Astrocyte (in vitro differentiated cells and primary cell): ENCODE results near the gene ZER1. TPM values are rescaled to one million over a fixed set of nuclear protein-coding genes. Genes with fewer than 3 reads are reported as not detected.

Source experiments
- DNase-seq: peaks from one replicate; pipeline ENCODE4 v3.0.0-alpha.2; 2010; ENCODE audit warnings: low read depth
- FAIRE-seq: peaks from 2 replicates; lab custom pipeline; 2011; peaks lifted over from hg19 to GRCh38; lab: Jason Lieb, UNC
- H2AFZ ChIP-seq: 2 replicates; pipeline ENCODE4 v1.6.0; 2012; ENCODE audit warnings: low read depth, low read length, inconsistent platforms
- H3K27ac ChIP-seq: 2 replicates; pipeline ENCODE4 v1.5.1; 2011; ENCODE audit warnings: low read depth, low read length, inconsistent platforms
- H3K27me3 ChIP-seq: 2 replicates; pipeline ENCODE4 v1.6.0; 2011; ENCODE audit warnings: low read length, inconsistent platforms; ENCODE audit not compliant: insufficient read depth
- H3K36me3 ChIP-seq: 2 replicates; pipeline ENCODE4 v1.5.1; 2011; ENCODE audit warnings: low read length, inconsistent platforms; ENCODE audit not compliant: insufficient read depth
- H3K4me1 ChIP-seq: 2 replicates; pipeline ENCODE4 v1.5.1; 2011; ENCODE audit warnings: low read length, inconsistent platforms; ENCODE audit not compliant: insufficient read depth
- H3K4me2 ChIP-seq: 2 replicates; pipeline ENCODE4 v1.6.0; 2012; ENCODE audit warnings: low read length, inconsistent platforms
- H3K4me3 ChIP-seq: 2 replicates; pipeline ENCODE4 v1.5.1; 2011; ENCODE audit warnings: low read depth, mild to moderate bottlenecking, low read length, inconsistent platforms; ENCODE audit not compliant: insufficient read depth
- H3K79me2 ChIP-seq: 2 replicates; pipeline ENCODE4 v1.6.0; 2012; ENCODE audit warnings: mild to moderate bottlenecking, low read length, inconsistent platforms; ENCODE audit not compliant: insufficient read depth
- H3K9ac ChIP-seq: 2 replicates; pipeline ENCODE4 v1.6.0; 2012; ENCODE audit warnings: mild to moderate bottlenecking, low read length, inconsistent platforms
- H3K9me3 ChIP-seq: 2 replicates; pipeline ENCODE4 v1.5.1; 2012; ENCODE audit warnings: low read depth, mild to moderate bottlenecking, low read length, inconsistent platforms; ENCODE audit not compliant: insufficient read depth
- H4K20me1 ChIP-seq: 2 replicates; pipeline ENCODE4 v1.6.0; 2012; ENCODE audit warnings: low read length, inconsistent platforms; ENCODE audit not compliant: insufficient read depth
- H3K27ac Mint-ChIP-seq: one replicate; pipeline ENCODE4 v1.8.0; 2021; ENCODE audit warnings: mild to moderate bottlenecking, mixed read lengths; ENCODE audit not compliant: unreplicated experiment
- H3K27me3 Mint-ChIP-seq: one replicate; pipeline ENCODE4 v1.8.0; 2021; ENCODE audit warnings: low read depth, mixed read lengths; ENCODE audit not compliant: unreplicated experiment
- H3K36me3 Mint-ChIP-seq: one replicate; pipeline ENCODE4 v1.8.0; 2021; ENCODE audit warnings: low read depth, mixed read lengths; ENCODE audit not compliant: unreplicated experiment
- H3K4me1 Mint-ChIP-seq: one replicate; pipeline ENCODE4 v1.8.0; 2021; ENCODE audit warnings: low read depth, mixed read lengths; ENCODE audit not compliant: unreplicated experiment
- H3K4me3 Mint-ChIP-seq: one replicate; pipeline ENCODE4 v1.8.0; 2021; ENCODE audit warnings: mild to moderate bottlenecking, moderate library complexity, mixed read lengths; ENCODE audit not compliant: unreplicated experiment
- H3K9me3 Mint-ChIP-seq: one replicate; pipeline ENCODE4 v1.8.0; 2021; ENCODE audit warnings: mild to moderate bottlenecking, mixed read lengths; ENCODE audit not compliant: unreplicated experiment
- EZH2 ChIP-seq: IDR thresholded peaks from 2 replicates; pipeline ENCODE4 v1.6.1; 2012; ENCODE audit warnings: mild to moderate bottlenecking, low read length, inconsistent platforms; ENCODE audit not compliant: insufficient read depth
- total RNA-seq: library from RNA; stranded (reverse); gene quantifications from 2 replicates; pipeline ENCODE4 v1.2.1, GENCODE V29; 2021
- TF ChIP-seq, protein P1 (sequence below): IDR thresholded peaks from 2 replicates; pipeline ENCODE4 v1.5.1; 2011; ENCODE audit warnings: low read depth, mild to moderate bottlenecking, inconsistent platforms, low read length, moderate library complexity; ENCODE audit not compliant: insufficient read depth

The ZER1 gene
- total RNA-seq, 1 donor from 2014 or later, result 31.0 TPM

DNA sequence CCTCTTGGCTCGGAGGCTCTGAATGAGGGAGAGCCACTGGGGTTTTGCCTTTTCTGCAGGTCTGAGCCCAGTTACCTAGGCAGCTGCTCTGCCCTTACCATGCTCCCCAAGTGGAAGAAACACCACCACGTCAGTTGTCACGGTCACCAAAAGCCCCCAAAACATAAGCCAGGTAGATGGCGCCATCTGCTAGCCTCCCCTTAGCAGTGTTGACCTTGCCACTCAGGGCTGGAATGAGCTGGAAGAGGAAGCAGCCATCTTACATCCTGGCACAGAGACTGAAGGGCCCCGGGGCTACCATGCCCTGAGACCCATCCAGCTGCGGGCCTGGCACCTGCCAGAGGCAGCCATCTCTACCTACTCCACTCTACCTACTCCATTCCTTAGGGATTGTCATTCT, 7.4 kb downstream of the ZER1 start:
- Mint-ChIP-seq H3K4me1 (no peaks in the 10 kb centered on the region), H3K36me3 (peaks cover 6% of the 10 kb centered on the region), H3K27me3 (no peaks in the 10 kb centered on the region), H3K27ac (no peak overlapping the region), H3K4me3 (no peak overlapping the region), H3K9me3 (no peaks in the 10 kb centered on the region)
- TF ChIP-seq, protein P1, sequence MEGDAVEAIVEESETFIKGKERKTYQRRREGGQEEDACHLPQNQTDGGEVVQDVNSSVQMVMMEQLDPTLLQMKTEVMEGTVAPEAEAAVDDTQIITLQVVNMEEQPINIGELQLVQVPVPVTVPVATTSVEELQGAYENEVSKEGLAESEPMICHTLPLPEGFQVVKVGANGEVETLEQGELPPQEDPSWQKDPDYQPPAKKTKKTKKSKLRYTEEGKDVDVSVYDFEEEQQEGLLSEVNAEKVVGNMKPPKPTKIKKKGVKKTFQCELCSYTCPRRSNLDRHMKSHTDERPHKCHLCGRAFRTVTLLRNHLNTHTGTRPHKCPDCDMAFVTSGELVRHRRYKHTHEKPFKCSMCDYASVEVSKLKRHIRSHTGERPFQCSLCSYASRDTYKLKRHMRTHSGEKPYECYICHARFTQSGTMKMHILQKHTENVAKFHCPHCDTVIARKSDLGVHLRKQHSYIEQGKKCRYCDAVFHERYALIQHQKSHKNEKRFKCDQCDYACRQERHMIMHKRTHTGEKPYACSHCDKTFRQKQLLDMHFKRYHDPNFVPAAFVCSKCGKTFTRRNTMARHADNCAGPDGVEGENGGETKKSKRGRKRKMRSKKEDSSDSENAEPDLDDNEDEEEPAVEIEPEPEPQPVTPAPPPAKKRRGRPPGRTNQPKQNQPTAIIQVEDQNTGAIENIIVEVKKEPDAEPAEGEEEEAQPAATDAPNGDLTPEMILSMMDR, result no peak
- no peak for TF ChIP-seq EZH2
- H3K27me3 ChIP-seq, result no peaks in the 10 kb centered on the region
- H3K9ac ChIP-seq, result no peak overlapping the region
- H3K4me2 ChIP-seq, result no peak overlapping the region
- no peak for FAIRE-seq
- H3K4me1 ChIP-seq, result no peaks in the 10 kb centered on the region
- H3K36me3 ChIP-seq, result no peaks in the 10 kb centered on the region
- H3K79me2 ChIP-seq, result peaks cover 16% of the 10 kb centered on the region
- H3K27ac ChIP-seq, result no peak overlapping the region
- H4K20me1 ChIP-seq, result peaks cover 28% of the 10 kb centered on the region
- no peak overlapping the region for H2AFZ ChIP-seq
- no peak overlapping the region for H3K4me3 ChIP-seq
- DNase-seq, result no peak
- H3K9me3 ChIP-seq, result no peaks in the 10 kb centered on the region

DNA sequence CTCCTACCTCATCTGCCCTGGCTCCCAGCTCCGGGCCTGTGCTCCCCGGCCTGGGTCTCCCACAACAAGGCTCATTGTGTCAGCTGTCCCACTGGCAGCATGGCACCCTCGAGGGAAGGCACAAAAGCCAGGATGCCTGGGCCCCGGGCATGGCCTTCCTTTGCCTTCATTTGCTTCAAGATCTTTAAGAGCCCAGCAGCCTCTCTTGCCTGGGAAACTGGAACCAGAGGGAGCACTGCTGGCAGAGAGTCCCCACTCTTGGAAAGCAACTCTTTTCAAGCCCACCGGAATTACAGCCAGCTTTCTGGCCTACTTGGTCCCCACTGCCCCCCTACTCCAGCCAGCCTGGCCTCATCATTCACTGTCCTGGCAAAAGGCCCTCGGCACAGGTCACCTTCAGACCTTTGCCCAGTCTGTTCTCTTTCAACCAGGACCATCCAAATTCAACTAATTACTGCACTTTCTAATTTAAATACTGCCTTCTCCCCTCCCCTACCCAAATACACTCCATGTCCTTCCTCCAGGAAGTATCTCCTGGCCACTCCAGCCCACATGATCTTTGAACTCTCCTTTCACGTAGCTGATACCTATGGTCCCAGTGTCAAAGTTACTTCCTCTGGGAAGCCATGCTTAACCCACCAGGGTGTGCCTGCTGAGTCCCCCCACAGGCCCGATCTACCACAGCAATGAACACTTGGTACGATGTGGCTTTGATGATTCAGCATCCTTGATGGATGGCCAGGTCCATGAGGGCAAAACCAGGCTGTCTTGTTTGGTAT, 8.9 kb downstream of the ZER1 start:
- Mint-ChIP-seq H3K4me1 (no peaks in the 10 kb centered on the region), H3K27me3 (no peaks in the 10 kb centered on the region), H3K4me3 (peak overlapping the region; percentile 22), H3K9me3 (no peaks in the 10 kb centered on the region), H3K27ac (no peak overlapping the region), H3K36me3 (peaks cover 4% of the 10 kb centered on the region)
- Histone ChIP-seq H2AFZ (no peak overlapping the region), H4K20me1 (peaks cover 15% of the 10 kb centered on the region), H3K27ac (no peak overlapping the region), H3K36me3 (no peaks in the 10 kb centered on the region), H3K4me3 (no peak overlapping the region), H3K9ac (no peak overlapping the region), H3K4me2 (no peak overlapping the region), H3K9me3 (no peaks in the 10 kb centered on the region), H3K79me2 (peaks cover 4% of the 10 kb centered on the region), H3K27me3 (no peaks in the 10 kb centered on the region), H3K4me1 (no peaks in the 10 kb centered on the region)
- DNase-seq, result no peak
- FAIRE-seq, result no peak
- TF ChIP-seq EZH2, result no peak
- TF ChIP-seq, protein P1, result no peak

DNA sequence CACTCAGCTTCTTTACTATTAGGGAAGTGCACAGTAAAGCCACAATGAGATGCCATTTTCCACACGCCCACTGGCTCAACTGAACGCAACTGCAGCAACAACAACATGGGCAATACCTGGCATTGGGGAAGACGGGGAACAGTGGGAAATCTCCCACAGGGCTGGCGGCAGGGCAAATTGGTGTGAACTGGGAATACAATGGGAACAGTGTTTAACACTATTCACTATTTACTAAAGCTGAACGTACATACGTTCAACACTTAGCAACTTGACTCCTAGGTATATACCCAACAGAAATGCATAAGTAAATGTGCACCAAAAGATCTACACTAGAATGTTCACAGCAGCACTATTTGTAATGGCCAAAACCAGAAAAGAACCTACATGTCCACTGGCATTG, 14.1 kb downstream of the ZER1 start:
- TF ChIP-seq, protein P1, result no peak
- no peak for TF ChIP-seq EZH2
- Histone ChIP-seq H3K27me3 (no peaks in the 10 kb centered on the region), H3K9me3 (no peaks in the 10 kb centered on the region), H3K9ac (no peak overlapping the region), H3K4me3 (no peak overlapping the region), H3K79me2 (peaks cover 5% of the 10 kb centered on the region), H4K20me1 (peaks cover 30% of the 10 kb centered on the region), H3K4me2 (no peak overlapping the region), H3K36me3 (no peaks in the 10 kb centered on the region), H2AFZ (no peak overlapping the region), H3K27ac (no peak overlapping the region), H3K4me1 (no peaks in the 10 kb centered on the region)
- no peaks in the 10 kb centered on the region for H3K9me3 Mint-ChIP-seq
- no peak for DNase-seq
- FAIRE-seq, result no peak
- no peak overlapping the region for H3K27ac Mint-ChIP-seq
- H3K4me3 Mint-ChIP-seq, result no peak overlapping the region
- no peaks in the 10 kb centered on the region for H3K27me3 Mint-ChIP-seq
- no peaks in the 10 kb centered on the region for H3K4me1 Mint-ChIP-seq
- H3K36me3 Mint-ChIP-seq, result peaks cover 12% of the 10 kb centered on the region
